Gastrocnemius medialis (tissue), 4 donors: ENCODE measurements around the gene MAN2C1.

Experiments
- POLR2A ChIP-seq, 2 donors: fragments of 450-650 bp; IDR thresholded peaks; one replicate each; pipeline ENCODE4 v1.6.1; 2017; ENCODE audit warnings: antibody characterized with exemption in 2 of 2, mild to moderate bottlenecking in 2 of 2, moderate library complexity in 2 of 2
- TF ChIP-seq, protein P1 (sequence below), 5 experiments: fragments of 450-650 bp in 3 of 5; fragments of 200-600 bp in 2 of 5; sonication (generic) in 2 of 5; IDR thresholded peaks in 4 of 5; conservative IDR thresholded peaks in 1 of 5; 1 replicate in 4 of 5; 2 replicates in 1 of 5; pipeline ENCODE4 v1.5.1; 2016 to 2019; ENCODE audit warnings: antibody characterized with exemption in 5 of 5, mild to moderate bottlenecking in 3 of 5, moderate library complexity in 3 of 5

DNA sequence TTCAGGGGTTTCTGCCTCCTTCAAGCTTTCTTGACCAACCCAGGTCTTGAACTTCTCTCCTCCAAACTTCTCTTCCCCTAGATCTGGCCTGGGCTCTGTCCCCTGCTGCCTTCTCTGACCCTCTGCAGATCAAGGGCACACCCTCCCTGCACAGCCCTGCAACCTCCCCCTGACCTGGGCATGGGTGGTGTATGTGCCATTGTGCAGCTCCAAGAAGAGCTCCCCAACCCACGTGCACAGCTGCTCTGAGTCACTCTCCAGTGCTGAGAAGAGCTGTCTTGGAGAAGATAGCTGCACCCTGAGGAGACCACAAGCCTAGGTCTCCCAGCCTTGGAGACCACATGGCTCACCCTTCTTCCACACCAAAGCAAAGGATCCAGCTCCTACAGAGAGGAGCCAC, 8.0 kb downstream of the MAN2C1 start:
- TF ChIP-seq, protein P1, sequence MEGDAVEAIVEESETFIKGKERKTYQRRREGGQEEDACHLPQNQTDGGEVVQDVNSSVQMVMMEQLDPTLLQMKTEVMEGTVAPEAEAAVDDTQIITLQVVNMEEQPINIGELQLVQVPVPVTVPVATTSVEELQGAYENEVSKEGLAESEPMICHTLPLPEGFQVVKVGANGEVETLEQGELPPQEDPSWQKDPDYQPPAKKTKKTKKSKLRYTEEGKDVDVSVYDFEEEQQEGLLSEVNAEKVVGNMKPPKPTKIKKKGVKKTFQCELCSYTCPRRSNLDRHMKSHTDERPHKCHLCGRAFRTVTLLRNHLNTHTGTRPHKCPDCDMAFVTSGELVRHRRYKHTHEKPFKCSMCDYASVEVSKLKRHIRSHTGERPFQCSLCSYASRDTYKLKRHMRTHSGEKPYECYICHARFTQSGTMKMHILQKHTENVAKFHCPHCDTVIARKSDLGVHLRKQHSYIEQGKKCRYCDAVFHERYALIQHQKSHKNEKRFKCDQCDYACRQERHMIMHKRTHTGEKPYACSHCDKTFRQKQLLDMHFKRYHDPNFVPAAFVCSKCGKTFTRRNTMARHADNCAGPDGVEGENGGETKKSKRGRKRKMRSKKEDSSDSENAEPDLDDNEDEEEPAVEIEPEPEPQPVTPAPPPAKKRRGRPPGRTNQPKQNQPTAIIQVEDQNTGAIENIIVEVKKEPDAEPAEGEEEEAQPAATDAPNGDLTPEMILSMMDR (IDR thresholded peaks at IDR 0.05 in 4 of 5, conservative IDR thresholded peaks at IDR 0.05 in 1 of 5) = no peak
- no peak for TF ChIP-seq POLR2A (IDR thresholded peaks at IDR 0.05)
